T-helper 2 cell (primary cell): Measurements from ENCODE around the gene JAKMIP1.

Source experiments
- DNase-seq, 5 experiments: peaks; one replicate each; pipeline versions ENCODE4 v3.0.0 to v3.0.0-alpha.2; 2012 to 2022

JAKMIP1 gene

DNA sequence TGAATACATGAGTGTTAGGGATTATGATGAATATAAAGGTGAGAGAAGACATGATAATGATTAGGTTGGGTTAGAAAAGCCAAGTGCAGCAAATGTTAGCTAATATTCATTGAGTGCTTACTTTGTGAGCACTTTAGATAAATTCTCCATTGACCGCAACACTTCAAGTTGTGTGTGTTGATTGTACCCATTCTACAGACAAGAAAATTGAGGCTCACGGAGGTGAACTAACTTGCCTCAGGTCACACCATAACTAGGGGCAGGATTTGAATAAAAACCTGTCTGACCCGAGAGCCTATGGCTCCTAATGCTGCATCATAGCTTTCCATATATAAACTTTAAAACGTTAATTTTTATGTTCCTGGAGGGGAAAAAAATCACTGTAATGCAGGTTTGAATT lies 167.0 kb downstream of the JAKMIP1 start:
- DNase-seq = no peak

DNA sequence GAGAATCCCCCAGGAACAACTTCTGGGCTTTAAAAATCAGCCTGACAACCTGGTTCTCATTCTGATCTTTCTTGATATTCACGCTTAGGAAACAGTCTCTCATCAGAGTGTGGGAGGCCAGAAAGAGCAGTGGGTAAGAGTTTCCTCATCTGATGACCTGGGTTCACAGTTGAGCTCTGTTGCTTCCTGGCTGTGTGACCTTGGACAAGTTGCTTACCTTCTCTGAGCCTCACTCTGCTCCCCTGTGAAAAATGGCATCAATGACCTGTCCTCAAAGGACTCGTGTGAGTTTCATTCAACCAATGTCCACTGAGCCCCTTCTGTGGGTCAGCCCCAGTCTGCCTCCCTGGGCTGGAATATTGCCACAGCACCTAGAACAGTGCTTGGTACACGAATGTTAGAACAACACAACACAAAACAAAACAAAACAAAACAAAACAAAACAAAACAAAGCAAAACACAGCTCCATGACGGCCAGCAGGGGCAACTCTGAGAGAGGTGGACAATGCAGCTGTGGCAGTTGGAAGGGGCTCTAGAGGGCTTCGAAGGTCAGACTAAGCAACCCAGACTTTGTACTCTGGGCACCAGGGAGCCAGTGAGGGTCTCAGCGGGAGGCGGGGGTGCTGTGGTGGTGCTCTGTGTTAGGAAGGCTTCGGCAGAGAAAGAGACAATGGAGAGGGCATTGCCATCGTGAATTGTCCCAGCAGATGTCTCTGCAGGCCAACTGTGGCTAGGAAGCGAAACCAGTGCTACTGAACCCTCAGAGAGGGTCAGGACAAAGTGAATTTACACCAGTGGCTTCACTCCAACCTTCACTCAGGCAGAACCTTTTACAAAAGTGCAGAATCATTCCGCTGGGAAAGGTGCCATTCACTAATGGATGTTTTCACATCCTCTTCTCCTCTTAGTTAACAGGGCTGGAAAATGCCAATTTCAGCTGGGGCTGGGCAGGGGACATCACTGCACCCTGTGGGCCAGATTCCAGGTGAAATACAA lies 167.8 kb downstream of the JAKMIP1 start:
- no peak for DNase-seq

DNA sequence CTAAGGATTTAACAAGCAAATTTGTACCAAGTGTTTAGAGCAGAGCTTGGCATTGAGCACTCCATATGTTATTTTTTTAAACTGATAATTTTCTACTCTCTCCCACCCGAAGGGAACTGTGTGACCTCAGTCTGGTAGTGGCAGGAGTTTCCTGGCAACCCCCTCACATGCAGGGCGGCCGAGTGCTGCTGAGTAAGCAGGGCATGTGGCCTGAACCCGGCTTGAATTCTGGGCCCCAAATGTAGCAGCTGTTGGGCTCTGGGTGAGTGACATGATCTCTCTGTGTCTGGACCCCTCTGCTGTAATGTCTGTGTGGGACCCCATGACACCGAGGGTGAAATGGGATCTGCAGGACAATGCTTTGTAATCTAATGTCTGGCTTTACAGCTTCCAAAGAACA lies 168.5 kb downstream of the JAKMIP1 start:
- no peak for DNase-seq

DNA sequence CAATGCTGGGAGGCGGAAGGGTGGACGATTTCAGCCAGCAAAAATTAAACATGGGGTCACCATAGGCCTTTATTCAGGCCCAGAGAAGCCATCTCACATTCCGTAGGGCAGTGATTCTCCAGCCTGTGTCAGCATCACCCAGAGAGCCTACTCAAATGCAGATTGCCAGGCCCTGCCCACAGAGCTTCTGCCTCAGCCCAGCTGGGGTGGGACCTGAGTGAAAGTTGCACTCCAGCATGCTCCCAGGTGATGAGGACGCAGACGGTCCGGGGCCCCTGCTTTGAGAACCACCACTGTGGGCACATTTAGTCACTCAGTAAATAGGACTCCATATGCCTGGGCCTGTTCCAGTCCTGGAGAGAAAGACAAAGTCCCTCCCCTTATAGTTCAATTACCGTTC lies 169.7 kb downstream of the JAKMIP1 start:
- DNase-seq = no peak

DNA sequence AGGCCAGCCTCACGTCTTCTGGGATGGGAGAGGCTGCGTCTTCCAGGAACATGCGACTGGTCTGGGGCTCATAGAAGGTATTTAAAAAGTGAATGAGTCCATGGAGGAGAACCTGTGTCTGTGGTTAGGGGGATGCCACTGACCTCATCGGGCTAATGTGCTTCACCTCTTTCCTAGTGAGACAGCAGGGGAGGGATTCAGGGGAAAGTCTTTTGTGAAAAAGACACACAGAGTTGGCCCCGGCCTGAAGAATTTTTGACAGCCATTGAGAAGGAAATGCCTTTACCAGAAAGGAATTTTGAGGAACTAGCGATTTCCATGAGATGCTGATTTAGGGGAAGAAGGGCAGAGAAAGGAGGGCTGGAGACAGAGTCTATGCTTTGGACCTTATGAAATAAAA lies 171.1 kb downstream of the JAKMIP1 start:
- DNase-seq = no peak

DNA sequence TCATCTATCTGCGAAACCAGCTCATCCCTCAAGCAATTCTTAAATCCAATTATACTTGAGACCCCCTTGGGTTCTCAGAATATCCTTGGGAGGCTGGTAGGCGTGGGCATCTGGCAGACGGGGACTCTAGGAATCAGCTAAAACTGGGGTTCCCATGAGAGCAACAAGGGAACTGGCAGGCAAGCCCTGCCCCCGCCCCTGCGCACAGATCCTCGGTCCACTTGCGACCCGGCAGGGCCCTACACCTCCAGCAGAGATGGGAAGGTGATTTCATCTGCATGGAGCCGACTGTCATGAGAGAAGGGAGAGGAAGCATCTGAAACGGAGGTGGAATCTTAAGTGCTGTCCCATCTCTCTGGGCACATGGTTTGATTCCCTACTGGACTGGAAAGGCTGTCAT lies 172.2 kb downstream of the JAKMIP1 start:
- no peak for DNase-seq

DNA sequence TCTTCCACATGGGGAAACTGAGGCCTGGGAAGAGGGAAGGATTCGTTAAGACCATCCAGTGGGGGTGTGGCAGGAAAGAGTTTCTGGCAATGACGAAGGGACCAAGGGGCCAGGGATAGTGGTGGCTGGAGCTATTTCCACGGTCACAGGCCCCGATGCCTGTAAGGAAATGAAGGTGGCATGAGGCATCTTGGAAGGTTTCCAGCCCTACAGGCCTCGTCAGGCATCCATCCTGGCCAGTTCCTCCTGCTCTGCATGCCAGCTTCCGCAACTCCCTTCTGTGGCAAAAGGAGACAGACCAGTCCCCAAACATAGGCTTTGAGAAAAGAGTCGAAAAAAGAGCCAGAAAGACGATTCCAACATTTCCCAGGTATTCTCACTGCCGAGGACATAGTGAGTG lies 173.0 kb downstream of the JAKMIP1 start:
- DNase-seq = no peak

DNA sequence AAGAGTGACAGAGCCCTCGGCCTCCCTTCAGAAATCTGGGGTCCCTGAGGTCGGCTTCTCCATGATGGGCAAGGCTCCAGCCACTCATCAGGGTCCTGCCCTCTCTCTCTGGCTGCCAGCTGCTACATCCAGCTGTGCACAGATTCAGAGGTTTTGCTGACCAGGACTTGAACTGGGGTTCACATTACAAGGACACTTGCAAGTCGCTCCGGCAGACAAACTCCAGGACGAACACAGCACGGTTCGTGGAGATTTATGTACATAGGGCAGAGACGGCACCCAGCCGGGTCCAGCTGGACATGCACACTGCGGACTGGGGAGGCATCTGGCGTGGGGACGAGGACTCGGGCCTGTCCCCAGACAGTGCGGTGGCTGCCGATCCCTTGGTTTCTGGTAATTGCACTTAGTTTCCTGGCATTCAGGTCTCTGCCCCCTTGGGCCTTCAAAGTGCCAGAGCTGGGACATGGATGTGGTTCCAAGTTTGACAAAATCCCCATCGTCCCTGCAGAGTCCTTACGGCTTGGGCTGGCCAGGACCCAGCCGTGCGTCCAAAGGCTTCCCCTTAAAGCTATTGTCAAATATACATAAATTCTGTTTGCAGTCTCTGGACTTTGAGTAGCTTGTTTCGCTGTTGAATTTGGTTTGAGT lies 175.9 kb downstream of the JAKMIP1 start:
- DNase-seq = no peak

DNA sequence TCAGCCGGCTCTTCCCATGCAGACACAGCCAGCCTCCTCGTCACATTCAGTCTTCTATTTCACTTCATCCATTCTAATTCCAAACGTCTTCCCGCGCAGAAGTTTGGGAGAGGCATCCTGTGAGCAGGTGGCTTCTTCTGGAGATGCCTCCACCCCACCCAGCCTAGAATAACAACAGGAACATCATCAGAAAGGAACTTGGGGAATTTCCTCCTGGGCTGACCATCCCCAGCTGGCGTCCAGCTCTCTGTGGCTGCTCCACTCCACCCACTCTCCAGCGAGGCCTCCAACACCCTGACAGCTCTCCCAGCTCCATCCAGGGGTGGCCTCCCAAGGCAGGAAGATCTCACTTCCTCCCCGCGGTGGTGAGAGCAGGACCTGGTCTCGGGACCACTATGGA lies 176.6 kb downstream of the JAKMIP1 start:
- no peak for DNase-seq

DNA sequence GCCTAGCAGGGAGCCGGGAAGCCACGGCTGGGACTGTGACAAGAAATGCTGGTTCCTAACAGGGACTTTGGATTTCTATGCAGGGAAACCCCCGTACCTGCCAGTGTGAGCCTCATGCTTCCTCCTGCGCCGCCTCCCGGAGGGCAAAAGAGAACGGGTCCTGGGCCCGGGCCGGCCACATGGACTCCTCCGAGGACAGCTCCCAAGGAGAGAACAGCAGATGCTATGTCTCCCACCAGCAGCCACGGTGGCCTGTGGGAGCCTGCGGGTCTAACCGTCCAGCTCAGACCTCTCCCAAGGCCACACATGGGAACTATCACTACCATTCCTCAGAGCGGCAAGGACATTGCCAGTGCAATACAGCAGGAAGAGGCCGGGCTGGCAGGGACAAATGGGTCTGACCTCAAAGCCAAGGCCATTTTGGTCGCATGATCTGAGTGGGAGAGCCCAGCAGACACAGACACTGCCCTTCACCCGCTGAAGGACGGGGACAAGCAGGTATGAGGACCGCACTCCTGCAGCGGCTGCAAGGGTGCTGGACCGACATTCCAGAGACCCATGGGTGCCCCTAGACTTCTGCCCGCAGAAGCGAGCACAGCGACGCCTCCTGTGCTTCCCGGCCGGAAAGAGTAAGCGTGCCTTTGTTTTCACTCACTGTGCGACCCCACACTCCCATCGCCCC lies 177.6 kb downstream of the JAKMIP1 start:
- DNase-seq = no peak

DNA sequence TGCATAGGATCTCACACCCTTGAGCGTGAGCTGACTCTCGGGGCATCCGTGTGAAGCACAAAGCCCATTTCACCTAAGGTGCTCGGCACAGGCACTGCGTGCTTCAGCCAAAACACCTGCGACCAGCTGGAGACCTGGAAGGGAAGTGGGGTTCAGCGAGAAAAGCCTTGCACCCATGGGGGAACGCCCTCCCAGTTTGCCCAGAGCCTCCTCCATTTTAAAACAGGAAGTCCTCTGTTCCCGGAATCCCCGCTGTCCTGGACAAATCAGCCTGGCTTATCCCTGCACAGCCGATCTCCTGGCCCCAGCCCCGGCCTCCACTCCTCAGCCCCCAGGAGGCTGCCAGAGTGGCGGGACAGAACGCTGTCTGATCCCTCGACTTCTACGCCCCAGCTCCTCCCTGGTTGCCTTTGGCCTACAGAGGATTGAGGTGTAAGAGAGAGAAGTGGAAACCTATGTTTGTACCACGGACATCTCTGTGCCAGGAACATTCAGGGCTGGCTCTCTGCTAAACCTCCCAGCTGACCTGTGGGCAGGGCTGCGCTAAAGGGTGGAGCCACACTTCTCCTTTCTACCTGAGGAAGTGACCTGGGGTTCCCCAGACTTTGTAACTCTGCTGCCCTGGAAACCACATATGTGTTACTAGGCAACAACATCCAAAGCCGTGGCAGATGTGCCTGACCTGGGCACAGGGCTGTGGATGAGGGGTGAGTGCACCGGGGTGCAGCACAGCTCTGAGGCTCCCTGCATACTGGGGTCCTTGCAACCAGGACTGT lies 178.3 kb downstream of the JAKMIP1 start:
- no peak for DNase-seq

DNA sequence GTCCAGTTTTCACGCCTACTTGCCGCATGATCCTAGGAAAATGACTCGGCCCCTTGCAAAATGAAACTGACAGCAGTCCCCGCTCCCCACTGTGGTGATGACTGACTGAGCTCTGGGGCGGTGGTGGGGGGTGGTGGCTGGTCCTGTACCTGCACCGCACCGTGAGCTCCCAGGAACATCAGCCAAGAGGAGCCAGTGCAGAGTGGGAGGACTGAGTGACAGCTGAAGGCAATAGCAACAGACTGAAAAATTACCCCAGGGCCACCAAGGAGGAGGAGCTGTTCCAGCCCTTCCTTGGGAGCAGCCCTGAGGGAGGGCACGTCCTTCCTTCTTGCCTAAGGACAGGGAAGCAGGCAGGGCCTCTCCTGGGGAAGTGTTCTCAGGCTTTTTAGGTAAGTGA lies 179.7 kb downstream of the JAKMIP1 start:
- DNase-seq = no peak

DNA sequence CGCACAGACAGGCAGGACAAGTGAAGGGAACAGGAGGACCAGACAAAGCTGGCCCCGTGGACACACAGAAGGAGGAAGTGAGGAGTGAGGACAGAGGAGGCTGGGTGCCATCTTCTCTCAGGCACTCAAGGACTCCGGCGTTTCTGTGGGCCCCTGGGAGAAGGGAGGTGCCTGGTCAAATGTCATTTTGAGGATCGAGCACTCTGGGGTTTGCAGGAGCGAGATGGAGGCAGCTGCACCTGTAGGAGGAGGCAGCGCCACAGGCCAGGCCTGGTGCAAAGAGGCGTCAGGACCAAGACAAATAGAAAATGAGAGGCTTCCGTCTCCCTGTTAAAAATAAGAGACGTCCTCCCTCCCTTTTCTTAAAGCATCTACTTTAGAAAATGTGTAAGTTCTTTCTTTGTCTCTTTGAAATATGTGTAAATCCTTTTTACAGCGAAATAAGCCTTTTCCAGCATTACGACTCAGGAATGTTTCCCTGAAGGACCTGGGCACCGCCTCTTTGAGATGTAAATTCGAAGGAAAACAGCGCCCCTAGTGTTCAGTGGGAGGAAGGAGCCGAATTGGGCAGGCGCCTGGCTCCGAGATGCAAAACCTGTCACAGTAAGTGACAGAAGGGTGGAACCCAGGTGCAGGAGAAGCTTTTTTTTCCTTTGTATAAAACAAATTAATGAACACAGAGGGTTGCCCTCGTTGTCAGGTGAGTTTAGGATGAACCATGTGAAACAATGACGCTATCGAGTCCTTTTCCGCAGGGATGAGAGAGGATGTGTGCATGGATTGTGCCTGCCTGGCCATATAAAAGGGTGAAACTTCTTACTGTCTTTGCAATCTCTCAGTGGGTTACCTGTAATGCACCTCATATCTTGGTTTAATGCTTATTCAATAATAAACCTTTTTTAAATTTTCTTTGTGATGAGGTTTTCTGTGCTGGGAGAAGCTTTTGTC lies 180.8 kb downstream of the JAKMIP1 start:
- peak in 1 of 5 experiments; percentile 41 for DNase-seq

DNA sequence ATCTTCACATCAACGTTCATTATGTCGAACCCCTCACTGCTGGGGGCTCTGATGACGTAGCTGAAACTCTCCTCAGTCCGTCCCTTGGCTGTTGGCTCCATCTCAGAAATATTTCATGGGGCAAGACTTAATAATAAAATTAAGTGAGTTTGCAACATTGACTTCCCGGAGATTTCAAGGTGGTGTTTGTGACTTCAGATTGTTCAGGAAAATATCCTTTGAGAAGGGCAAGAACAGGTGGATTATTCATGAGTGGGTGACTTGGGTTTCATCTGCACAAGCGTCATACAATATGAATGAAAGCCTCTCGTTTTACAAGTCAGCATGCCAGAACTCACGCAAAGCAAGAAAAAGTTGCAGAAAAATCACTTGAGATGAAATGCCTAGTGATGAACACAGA lies 182.0 kb downstream of the JAKMIP1 start, which contains the start of gene C4orf50:
C4orf50 (minus strand) TSS at position 101 of the 400 bp plus-strand sequence.
- DNase-seq = no peak

DNA sequence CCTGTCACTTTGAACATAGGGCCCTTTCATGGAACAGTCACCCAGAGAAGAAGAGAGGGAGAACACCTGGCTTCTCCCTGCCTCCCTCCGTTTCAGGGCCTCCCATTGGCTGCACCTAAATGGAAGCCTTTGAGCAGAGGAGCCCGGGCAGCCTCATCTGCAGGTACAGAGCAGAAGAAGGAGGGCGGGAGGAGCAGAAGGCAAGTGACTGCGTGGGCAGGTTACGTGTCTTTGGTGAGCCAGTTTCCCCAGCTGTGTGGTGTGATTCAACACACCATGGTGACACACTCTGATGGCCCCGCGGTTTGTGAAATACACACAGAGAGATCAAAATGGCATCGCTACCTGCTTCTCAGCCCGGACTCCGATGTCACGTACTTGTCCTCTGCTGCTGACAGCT lies 182.5 kb downstream of the JAKMIP1 start:
- no peak for DNase-seq

DNA sequence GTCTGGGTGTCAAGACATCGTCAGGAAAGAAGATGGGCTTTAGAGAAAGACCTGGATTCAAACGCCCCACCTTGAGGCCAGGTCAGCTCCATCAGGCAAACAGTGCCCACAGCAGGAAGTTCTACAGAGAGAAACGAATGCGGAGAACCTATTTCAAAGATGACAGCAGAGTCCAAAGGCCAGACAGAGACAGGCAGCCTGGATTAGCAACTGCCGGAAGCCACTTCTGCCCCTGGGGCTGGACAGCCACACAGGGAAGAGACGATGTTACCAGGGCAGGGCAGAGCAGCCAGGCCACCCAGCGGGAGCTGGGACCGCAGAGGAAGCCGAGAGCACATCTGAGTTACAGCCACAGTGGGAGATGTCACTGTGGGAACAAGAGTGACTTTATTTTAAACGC lies 183.3 kb downstream of the JAKMIP1 start:
- no peak for DNase-seq

DNA sequence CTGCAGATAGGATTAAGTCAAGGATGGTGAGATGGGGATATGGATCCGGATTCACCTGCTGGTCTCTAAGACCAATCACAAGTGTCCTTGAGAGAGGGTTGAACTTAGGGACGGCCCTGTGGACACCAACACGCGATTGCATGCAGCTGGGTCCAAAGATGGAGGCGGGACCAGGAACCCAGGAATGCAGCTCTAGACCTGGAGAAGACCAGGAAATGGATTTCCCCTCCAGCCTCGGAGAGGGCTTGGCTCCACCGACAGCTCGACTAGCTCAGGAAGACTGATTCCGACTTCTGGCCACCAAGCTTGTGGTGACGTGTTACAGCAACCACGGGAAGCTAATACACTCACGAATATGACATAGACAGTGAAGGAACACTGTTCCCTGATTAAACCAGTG lies 186.8 kb downstream of the JAKMIP1 start:
- no peak for DNase-seq

DNA sequence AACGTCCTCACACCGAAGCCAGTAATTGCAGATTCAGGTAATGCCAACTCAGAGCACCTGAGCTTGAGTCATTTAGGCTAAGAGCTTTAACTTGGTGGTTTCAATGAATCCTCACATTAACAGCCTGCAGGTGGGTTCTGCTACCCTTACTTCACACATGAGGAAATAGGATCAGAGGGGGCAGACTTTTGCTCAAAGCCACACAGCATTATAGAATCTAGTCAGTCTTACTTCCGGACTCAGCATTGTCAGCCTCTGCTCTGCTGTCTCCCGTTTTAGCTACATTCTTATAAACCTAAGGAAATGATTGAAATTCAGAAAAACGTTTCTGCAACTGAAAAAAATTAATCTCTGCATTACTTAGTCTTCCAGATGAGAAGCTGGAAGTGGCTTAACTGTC lies 188.1 kb downstream of the JAKMIP1 start:
- no peak for DNase-seq

DNA sequence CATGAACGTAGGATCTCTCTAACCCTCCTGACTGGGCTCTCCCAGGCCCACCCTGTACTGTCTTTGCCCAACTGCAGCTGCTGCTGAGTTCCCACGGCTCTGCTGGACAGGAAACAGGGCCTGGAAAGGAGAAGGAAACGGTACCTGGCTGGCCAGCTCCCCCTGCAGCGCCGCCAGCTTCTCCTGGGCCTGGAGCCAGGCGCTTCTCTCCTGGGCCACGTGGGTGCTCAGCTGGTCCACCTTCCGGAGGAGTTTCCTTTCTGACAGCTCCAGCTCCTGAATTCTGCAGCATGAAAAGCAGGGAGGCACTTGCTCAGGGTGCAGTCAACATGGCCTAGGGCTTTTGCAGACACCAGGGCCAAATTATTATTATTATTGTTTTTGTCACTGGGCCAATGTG lies 188.7 kb downstream of the JAKMIP1 start:
- DNase-seq = no peak

DNA sequence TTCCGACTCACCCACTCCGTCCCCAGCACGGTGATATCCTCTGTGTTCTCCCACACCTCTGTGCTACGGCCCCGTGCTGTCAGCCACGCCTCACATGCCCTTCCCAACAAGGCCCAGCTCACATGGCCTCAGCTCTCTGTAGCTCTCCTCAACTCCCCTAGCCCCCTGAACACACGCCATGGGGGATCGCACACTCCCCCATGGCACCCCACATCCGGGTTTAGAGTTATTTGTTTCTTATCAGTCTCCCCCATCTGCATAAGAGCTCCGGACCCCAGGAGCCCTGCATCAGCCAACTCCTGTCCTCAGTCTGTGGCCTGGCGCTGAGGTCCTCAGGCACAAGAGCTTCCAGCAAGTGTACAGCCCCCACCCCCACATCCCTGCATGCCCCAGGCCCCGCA lies 189.1 kb downstream of the JAKMIP1 start:
- no peak for DNase-seq

DNA sequence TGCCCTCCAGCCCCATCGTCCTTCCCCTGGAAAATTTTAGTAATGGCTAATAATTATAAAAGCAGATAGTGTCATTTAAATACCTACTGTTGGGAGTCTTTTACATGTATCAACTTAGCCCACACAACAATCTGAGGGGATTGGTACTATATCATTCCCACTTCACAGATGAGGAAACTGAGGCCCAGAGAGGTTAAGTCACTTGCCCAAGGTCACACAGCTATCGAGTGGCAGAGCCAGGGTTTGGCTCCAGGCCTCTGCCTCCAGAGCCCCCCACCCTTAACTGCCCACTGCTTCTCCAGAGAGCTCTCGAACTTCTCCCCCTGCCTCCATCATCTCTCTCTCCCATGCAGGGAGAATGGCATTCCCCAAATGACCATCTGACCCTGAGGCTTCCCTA lies 189.6 kb downstream of the JAKMIP1 start:
- DNase-seq = no peak

DNA sequence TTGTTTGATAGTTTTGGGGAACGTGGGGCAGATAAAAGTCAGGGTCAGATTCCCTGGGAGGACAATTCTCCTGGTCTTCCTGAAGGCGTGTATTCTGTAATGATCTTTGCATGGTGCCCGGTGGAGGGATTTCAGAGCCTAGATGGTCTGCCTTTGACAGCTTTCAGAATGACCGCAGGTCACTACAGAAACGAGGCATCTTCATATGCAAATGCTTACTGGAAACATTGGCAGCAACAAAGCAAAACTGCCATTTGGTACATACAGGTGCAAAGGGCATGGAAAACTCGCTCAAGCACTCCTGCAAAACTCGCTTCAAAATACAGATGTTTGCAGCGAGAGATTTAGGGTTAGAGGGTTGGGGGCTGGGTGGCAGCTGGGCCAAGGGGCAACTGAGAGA lies 190.9 kb downstream of the JAKMIP1 start:
- no peak for DNase-seq
